Tibial nerve (tissue), 3 donors: ENCODE measurements around the gene RAD9A.

ENCODE experiments used
- POLR2A ChIP-seq, 2 donors: fragments of 450-650 bp; IDR thresholded peaks; one replicate each; pipeline ENCODE4 v1.6.1; 2017; ENCODE audit warnings: antibody characterized with exemption in 2 of 2, mild to moderate bottlenecking in 2 of 2, moderate library complexity in 2 of 2
- TF ChIP-seq, protein P1 (sequence below), 5 experiments: fragments of 200-600 bp in 3 of 5; fragments of 450-650 bp in 2 of 5; sonication (generic) in 3 of 5; IDR thresholded peaks; one replicate each; pipeline ENCODE4 v1.5.1; 2016 to 2019; ENCODE audit warnings: antibody characterized with exemption in 5 of 5, mild to moderate bottlenecking in 3 of 5, moderate library complexity in 2 of 5

DNA sequence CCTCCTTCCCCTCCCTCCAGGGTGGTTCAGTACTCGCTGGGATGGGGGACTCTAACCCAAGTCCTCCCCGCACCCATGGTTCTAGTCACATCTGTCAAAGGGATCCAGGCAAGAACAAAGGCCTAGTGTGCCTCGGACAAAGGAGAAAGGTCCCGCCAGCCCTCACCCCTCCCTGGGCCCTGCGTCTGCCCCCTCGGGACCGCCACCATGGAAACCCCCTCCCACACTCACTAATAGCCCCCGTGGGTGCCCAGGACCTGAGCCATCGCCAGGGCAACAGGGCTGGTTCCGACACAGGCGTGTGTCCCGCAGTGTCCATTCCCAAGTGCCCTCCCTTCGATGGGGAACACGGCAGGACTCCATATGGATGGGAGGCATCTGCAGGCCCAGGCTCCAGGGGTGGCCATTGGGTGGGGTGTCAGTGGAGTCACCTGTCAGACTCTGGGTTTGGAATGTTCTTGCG lies 18.6 kb downstream of the RAD9A start:
- no peak for TF ChIP-seq POLR2A (IDR thresholded peaks at IDR 0.05)
- TF ChIP-seq, protein P1, sequence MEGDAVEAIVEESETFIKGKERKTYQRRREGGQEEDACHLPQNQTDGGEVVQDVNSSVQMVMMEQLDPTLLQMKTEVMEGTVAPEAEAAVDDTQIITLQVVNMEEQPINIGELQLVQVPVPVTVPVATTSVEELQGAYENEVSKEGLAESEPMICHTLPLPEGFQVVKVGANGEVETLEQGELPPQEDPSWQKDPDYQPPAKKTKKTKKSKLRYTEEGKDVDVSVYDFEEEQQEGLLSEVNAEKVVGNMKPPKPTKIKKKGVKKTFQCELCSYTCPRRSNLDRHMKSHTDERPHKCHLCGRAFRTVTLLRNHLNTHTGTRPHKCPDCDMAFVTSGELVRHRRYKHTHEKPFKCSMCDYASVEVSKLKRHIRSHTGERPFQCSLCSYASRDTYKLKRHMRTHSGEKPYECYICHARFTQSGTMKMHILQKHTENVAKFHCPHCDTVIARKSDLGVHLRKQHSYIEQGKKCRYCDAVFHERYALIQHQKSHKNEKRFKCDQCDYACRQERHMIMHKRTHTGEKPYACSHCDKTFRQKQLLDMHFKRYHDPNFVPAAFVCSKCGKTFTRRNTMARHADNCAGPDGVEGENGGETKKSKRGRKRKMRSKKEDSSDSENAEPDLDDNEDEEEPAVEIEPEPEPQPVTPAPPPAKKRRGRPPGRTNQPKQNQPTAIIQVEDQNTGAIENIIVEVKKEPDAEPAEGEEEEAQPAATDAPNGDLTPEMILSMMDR (IDR thresholded peaks at IDR 0.05): no peak
